HL-60/S4 treated with phorbol 12-myristate 13-acetate at 8.2 ng/mL for 4 days and 3 days (cell line): ENCODE measurements around the gene KLK4.

Experiments used
- in situ Hi-C: fragments of 300-500 bp; cut with MboI; formaldehyde crosslinking; loops from 2 replicates; pipeline ENCODE4 v1.15.0; 2022; ENCODE audit warnings: low sequenced_read_pairs

KLK4 gene

GRCh38 chr19:50889638-50890037 lies 21.6 kb downstream of the KLK4 start:
- in situ Hi-C loops, result no loop called here

GRCh38 chr19:50882188-50882587 lies 29.0 kb downstream of the KLK4 start:
- in situ Hi-C loops, result no loop called here

DNA sequence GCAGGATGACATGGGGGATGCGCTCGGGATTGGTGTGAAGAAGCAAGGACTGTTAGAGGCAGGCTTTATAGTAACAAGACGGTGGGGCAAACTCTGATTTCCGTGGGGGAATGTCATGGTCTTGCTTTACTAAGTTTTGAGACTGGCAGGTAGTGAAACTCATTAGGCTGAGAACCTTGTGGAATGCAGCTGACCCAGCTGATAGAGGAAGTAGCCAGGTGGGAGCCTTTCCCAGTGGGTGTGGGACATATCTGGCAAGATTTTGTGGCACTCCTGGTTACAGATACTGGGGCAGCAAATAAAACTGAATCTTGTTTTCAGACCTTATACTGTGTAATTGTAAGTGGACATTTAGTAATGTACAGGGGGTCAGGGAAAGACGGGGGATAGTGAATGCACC lies 31.0 kb downstream of the KLK4 start:
- in situ Hi-C loops, result no loop called here

- in situ Hi-C loops, result no loop called here
Measured at GRCh38 chr19:50878851-50879250, 32.3 kb downstream of the KLK4 start.

GRCh38 chr19:50877338-50877737 lies 33.9 kb downstream of the KLK4 start:
- in situ Hi-C loops, result no loop called here

- in situ Hi-C loops, result no loop called here
Measured at GRCh38 chr19:50876456-50876855, 34.7 kb downstream of the KLK4 start.

GRCh38 chr19:50875795-50876422 lies 35.3 kb downstream of the KLK4 start:
- in situ Hi-C loops, result no loop called here

- in situ Hi-C loops, result no loop called here
Measured at GRCh38 chr19:50874211-50874610, 37.0 kb downstream of the KLK4 start.

DNA sequence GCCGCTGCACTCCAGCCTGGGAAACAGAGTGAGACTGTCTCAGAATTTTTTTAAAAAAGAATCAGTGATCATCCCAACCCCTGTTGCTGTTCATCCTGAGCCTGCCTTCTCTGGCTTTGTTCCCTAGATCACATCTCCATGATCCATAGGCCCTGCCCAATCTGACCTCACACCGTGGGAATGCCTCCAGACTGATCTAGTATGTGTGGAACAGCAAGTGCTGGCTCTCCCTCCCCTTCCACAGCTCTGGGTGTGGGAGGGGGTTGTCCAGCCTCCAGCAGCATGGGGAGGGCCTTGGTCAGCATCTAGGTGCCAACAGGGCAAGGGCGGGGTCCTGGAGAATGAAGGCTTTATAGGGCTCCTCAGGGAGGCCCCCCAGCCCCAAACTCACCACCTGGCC lies 38.1 kb downstream of the KLK4 start, which contains the start of gene KLK2:
Gene KLK2, plus strand, starts transcription at position 384 of the 400 bp plus-strand sequence. CDS start 35 bp downstream, outside the sequence.
- in situ Hi-C loops, result no loop called here

- in situ Hi-C loops, result no loop called here
Measured at GRCh38 chr19:50870417-50871089, 40.6 kb downstream of the KLK4 start.

DNA sequence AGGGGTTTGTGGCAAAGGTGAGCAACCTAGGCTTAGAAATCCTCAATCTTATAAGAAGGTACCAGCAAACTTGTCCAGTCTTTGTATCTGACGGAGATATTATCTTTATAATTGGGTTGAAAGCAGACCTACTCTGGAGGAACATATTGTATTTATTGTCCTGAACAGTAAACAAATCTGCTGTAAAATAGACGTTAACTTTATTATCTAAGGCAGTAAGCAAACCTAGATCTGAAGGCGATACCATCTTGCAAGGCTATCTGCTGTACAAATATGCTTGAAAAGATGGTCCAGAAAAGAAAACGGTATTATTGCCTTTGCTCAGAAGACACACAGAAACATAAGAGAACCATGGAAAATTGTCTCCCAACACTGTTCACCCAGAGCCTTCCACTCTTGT lies 41.7 kb downstream of the KLK4 start:
- in situ Hi-C loops, result no loop called here

DNA sequence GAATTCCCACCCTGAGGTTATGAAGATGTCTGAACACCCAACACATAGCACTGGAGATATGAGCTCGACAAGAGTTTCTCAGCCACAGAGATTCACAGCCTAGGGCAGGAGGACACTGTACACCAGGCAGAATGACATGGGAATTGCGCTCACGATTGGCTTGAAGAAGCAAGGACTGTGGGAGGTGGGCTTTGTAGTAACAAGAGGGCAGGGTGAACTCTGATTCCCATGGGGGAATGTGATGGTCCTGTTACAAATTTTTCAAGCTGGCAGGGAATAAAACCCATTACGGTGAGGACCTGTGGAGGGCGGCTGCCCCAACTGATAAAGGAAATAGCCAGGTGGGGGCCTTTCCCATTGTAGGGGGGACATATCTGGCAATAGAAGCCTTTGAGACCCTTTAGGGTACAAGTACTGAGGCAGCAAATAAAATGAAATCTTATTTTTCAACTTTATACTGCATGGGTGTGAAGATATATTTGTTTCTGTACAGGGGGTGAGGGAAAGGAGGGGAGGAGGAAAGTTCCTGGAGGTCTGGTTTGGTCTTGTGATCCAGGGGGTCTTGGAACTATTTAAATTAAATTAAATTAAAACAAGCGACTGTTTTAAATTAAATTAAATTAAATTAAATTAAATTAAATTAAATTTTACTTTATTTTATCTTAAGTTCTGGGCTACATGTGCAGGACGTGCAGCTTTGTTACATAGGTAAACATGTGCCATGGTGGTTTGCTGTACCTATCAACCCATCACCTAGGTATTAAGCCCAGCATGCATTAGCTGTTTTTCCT lies 49.5 kb downstream of the KLK4 start:
- in situ Hi-C loops, result no loop called here

- in situ Hi-C loops, result no loop called here
Measured at GRCh38 chr19:50861010-50861409, 50.2 kb downstream of the KLK4 start.

DNA sequence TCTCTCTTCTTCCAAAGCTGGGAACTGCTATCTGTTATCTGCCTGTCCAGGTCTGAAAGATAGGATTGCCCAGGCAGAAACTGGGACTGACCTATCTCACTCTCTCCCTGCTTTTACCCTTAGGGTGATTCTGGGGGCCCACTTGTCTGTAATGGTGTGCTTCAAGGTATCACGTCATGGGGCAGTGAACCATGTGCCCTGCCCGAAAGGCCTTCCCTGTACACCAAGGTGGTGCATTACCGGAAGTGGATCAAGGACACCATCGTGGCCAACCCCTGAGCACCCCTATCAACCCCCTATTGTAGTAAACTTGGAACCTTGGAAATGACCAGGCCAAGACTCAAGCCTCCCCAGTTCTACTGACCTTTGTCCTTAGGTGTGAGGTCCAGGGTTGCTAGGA lies 51.3 kb downstream of the KLK4 start:
- in situ Hi-C loops, result no loop called here

DNA sequence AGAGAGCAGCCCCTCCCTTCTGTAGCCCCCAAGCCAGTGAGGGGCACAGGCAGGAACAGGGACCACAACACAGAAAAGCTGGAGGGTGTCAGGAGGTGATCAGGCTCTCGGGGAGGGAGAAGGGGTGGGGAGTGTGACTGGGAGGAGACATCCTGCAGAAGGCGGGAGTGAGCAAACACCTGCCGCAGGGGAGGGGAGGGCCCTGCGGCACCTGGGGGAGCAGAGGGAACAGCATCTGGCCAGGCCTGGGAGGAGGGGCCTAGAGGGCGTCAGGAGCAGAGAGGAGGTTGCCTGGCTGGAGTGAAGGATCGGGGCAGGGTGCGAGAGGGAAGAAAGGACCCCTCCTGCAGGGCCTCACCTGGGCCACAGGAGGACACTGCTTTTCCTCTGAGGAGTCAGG lies 52.3 kb downstream of the KLK4 start:
- in situ Hi-C loops, result no loop called here

DNA sequence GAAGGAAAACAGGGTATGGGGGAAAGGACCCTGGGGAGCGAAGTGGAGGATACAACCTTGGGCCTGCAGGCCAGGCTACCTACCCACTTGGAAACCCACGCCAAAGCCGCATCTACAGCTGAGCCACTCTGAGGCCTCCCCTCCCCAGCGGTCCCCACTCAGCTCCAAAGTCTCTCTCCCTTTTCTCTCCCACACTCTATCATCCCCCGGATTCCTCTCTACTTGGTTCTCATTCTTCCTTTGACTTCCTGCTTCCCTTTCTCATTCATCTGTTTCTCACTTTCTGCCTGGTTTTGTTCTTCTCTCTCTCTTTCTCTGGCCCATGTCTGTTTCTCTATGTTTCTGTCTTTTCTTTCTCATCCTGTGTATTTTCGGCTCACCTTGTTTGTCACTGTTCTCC lies 53.8 kb downstream of the KLK4 start:
- in situ Hi-C loops, result no loop called here
